Measurements from ENCODE around the gene KIF6. TPM values are rescaled to one million over a fixed set of nuclear protein-coding genes. Genes with fewer than 3 reads are reported as not detected.

KIF6 gene
- total RNA-seq, 1 donor from 2014 or later = 0.24 TPM

- ATAC-seq = no peak
Observed at GRCh38 chr6:39411465-39411864, 313.7 kb downstream of the KIF6 start.

- ATAC-seq = no peak
Observed at GRCh38 chr6:39411001-39411400, 314.2 kb downstream of the KIF6 start.

DNA sequence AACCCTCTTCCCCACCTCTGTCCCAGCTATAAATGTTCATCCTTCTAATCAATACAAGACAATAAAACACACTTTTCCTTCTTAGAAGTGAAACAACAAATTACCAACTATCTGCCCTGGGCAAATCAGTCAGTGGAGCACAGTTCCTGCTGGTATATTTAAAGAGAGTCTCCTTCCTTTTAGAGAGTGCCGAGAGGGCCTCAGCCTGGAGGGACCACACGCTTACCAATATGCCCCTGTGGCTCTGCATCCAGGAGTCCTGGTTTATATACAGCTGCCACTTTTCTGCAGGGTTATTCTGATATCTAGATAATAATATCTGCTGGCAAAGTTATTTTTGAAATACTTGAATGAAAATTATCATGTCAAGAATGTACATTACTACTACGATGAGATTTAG is 315.3 kb downstream of the KIF6 start:
- no peak for ATAC-seq

DNA sequence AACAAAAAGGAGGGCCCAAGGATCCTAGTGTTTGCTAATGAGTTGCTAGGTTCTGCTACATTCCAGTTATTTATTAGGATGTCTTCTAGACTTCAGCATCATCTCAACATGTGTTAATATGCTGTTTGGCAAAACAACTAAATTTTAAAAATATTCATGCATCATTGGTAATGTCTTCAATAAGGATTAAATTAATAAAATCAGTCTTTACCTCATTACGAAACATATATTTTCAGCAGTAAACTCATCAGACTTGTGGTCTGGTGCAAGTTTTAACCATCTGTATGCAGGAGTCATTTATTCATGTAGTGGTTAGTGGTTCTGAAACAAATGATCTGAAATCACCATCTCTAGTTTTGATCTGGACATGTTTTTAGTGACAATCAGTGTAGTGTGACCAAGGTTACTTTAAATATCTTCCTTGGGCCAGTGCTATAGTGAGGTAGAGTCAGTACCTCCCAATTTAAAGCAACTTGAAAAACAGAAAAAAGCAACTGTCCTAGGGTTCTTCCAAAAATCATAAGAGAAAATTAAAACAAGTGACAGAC is 317.7 kb downstream of the KIF6 start:
- ATAC-seq = no peak

DNA sequence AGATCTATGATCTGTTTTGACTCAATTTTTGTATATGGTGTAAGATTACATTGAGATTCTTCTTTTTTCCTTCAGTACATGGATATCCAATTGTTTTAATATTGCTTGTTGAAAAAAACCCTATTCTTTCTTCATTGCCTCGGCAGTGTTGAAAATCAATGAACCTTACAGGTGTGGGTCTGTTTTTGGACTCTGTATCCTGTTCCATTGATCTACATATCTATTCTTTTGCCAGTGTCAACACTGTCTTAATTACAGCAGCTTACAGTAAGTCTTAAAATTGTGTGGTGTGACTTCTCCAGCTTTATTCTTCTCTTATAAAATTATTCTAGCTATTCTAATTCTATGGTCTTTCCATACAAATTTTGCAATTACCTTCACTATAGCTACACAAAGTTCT is 320.9 kb downstream of the KIF6 start:
- ATAC-seq = no peak

- no peak for ATAC-seq
Observed at GRCh38 chr6:39403304-39403703, 321.9 kb downstream of the KIF6 start.

- no peak for ATAC-seq
Observed at GRCh38 chr6:39402239-39402751, 322.9 kb downstream of the KIF6 start.

- ATAC-seq = no peak
Observed at GRCh38 chr6:39401376-39401775, 323.8 kb downstream of the KIF6 start.

DNA sequence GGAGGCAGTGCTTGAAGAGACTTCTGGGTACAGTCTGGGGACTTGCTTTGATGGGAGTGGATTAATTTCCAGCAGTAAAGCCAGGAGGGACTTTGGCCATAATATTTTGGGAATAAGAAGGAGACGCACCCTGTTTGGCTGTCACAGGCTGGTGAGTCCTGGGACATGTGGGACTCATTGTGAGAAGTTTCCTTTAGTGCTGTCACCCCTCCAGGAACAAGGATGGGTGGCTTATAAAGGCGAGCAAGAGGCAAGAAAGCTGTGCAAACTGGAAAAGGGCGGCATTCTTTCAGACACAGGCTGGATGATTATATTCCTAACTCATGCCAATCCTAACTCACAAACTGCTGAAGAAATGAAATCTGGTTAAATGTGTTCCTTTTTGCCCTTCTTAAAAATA is 325.2 kb downstream of the KIF6 start:
- ATAC-seq = no peak

GRCh38 chr6:39396854-39397253 is 328.4 kb downstream of the KIF6 start:
- no peak for ATAC-seq

- no peak for ATAC-seq
Observed at GRCh38 chr6:39393075-39393474, 332.1 kb downstream of the KIF6 start.

DNA sequence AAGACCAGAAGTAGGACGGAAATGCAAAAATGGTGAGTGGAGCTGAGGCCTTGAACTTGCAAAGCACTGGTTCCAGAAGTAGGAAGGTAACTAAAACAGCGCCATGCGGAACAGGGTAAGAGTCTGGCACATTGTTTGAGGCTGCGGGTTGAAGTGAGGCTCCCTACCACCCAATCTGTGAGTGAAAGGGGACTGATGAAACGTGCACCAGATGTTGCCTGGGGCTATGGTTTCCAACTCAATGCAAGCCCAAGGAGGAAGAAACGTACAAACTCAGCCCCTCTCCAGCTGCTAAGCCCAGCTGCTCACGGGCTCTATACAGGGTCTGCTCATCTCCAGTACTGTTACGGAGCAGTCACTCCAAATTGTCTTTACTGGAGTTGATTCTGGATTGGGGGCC is 334.0 kb downstream of the KIF6 start:
- no peak for ATAC-seq

GRCh38 chr6:39389484-39389767 is 335.8 kb downstream of the KIF6 start:
- ATAC-seq = no peak

DNA sequence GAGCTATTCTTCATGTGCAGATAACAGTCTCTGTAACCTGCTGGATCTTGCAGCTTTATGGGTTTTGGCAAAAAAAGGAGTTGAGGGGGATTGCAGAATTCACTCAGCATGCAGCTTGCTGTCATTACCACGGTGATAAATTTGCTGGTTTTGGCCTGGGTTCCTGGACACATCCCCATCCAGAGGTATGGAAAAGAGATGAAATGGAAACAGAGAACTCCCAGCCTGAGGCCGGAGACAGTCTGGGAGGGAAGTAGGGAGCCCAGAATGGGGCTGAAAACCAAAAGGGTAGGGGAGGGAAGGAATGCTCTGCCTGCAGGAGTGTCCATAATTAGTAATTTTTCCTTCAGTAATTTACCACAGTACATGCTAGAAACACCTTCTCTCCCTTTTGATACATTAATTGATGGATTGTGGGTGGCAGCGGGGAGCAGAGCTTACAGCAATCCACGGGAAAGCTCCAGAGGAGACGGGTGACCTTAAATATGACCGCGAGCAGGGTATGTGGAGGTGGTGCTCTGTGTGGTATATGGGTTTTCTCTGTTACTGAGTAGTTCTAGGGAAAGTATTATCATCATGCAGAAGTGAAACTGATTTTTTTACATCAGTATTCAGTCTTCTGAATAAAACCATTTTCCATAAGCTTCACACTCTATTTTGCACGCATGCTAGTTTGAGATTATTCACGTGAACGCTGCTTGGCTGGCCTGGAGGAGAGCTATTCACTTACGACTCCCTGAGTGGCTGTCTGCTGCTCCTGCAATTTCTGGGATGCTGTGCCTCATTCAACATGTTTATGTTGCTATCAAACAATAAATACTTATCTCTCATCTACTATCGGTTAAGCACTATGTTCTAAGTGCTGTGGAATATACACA is 336.4 kb downstream of the KIF6 start:
- ATAC-seq = no peak

- peak; percentile 78 for ATAC-seq
Observed at GRCh38 chr6:39387785-39388184, 337.4 kb downstream of the KIF6 start.

GRCh38 chr6:39386487-39386886 is 338.7 kb downstream of the KIF6 start:
- ATAC-seq = no peak

DNA sequence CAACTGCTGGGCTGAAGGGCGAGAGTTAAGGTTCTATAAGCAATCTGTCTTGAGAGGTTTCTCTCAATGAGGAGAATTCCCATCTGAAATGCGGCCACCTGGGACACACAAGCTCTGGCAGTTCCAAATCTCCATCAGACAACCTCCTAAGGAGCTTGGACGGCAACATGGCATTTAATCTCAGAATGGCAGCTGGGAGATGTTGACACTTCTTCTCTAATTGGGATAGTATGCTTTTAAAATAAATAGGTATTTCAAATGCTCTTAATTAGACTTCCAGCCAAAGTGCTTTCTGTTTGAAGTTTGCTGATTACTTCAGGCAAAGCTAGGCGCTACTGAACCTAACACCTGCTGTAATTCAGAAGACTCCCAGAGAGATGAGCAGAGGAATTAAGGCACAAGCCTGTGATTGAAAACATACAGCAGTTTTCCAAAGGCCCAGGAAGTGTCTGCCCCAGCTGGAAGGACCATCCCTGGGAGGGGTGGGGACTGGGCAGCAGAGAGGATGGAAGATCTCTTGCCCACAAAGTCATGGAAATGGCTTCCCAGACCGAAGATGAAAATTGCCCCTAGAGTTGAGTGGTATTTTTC is 343.6 kb downstream of the KIF6 start:
- ATAC-seq = no peak

- ATAC-seq = no peak
Observed at GRCh38 chr6:39380837-39381549, 344.2 kb downstream of the KIF6 start.

DNA sequence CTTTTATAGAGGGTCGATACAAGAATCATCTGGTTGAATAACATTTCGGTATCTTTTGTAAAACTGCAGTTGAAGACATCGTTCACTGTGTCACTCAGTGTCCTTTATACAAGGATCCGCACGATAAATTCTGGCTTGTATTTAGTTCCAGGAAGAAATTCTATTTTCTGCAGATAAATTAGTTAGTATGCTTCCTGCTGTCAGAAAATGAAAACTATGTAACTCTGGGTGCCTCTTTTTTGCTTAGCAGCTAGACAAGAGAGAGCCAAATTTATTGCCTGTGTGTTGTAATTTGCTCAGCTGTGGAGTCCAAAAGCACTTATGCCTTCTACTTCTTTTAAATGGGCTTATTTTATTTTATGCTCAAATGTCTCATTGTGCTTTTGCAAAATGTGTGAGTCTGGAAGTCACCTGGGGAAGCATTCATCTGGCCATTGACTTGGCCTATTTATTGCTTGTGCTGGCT is 346.2 kb downstream of the KIF6 start:
- no peak for ATAC-seq

- ATAC-seq = no peak
Observed at GRCh38 chr6:39378175-39378959, 346.8 kb downstream of the KIF6 start.

GRCh38 chr6:39377539-39377950 is 347.7 kb downstream of the KIF6 start:
- peak; percentile 47 for ATAC-seq

- ATAC-seq = no peak
Observed at GRCh38 chr6:39375405-39375804, 349.8 kb downstream of the KIF6 start.
